ENCODE measurements around the gene S100A6.

The S100A6 gene

DNA sequence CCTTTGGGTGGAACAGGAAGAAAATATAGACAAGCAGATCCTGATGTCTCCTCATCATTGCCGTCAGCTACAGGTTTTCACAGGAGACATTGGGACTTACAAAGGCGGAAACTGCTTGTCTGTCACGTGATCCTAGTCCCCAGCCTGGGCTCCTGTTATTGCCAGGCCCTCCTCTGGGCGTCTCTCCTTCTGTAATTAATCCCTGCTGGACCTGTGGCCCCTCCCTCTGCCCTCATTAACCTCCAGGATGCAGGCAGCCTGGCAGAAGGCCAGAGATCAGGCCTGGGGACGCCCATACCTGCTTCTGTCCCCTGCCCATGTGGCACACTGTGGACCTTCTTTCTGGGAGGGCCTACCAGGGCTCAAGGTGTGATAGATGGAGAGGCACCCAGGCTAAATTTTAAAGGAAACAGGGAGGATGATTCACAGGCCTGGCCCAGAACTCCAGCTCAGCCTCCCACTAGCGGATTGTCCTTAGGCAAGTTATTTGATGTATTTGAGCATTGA is 2.6 kb upstream of the S100A6 start:
- H3K4me3 ChIP-seq (ENCODE audit: low read length) = no peak overlapping the region
- H3K36me3 ChIP-seq (ENCODE audit: control insufficient read depth, low read length) = no peaks in the 10 kb centered on the region
- H3K79me2 ChIP-seq (ENCODE audit: control insufficient read depth, low read length) = no peaks in the 10 kb centered on the region
- TF ChIP-seq, protein P1, sequence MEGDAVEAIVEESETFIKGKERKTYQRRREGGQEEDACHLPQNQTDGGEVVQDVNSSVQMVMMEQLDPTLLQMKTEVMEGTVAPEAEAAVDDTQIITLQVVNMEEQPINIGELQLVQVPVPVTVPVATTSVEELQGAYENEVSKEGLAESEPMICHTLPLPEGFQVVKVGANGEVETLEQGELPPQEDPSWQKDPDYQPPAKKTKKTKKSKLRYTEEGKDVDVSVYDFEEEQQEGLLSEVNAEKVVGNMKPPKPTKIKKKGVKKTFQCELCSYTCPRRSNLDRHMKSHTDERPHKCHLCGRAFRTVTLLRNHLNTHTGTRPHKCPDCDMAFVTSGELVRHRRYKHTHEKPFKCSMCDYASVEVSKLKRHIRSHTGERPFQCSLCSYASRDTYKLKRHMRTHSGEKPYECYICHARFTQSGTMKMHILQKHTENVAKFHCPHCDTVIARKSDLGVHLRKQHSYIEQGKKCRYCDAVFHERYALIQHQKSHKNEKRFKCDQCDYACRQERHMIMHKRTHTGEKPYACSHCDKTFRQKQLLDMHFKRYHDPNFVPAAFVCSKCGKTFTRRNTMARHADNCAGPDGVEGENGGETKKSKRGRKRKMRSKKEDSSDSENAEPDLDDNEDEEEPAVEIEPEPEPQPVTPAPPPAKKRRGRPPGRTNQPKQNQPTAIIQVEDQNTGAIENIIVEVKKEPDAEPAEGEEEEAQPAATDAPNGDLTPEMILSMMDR (IDR thresholded peaks at IDR 0.05; ENCODE audit: low read depth, low read length, poor library complexity, severe bottlenecking) = no peak
- TF ChIP-seq EZH2phosphoT487 (IDR thresholded peaks at IDR 0.05; ENCODE audit: borderline replicate concordance, low read length) = no peak
- H3F3A ChIP-seq (ENCODE audit: control insufficient read depth, insufficient read depth) = no peaks in the 10 kb centered on the region
- H3K4me2 ChIP-seq (ENCODE audit: low read length) = no peak overlapping the region
- H3K27ac ChIP-seq (ENCODE audit: low read depth, low read length) = no peak overlapping the region
- H4K20me1 ChIP-seq (ENCODE audit: control insufficient read depth, insufficient read depth, low read depth, low read length) = no peaks in the 10 kb centered on the region
- H3K27me3 ChIP-seq (ENCODE audit: control insufficient read depth, low read length) = peaks cover 25% of the 10 kb centered on the region
- no peaks in the 10 kb centered on the region for H3K9me2 ChIP-seq (replicated peaks; ENCODE audit: control insufficient read depth, low read length)
- H3K4me1 ChIP-seq (ENCODE audit: control insufficient read depth, low read length) = peaks cover 3% of the 10 kb centered on the region; the same call in 1 of the 2 replicates
- H3K9me3 ChIP-seq (ENCODE audit: control insufficient read depth, insufficient read depth, low read length) = no peaks in the 10 kb centered on the region

GRCh38 chr1:153537376-153537730 is 1.6 kb upstream of the S100A6 start:
- Histone ChIP-seq H3K4me3 (ENCODE audit: low read length) (no peak overlapping the region), H3K36me3 (ENCODE audit: control insufficient read depth, low read length) (no peaks in the 10 kb centered on the region), H3K79me2 (ENCODE audit: control insufficient read depth, low read length) (no peaks in the 10 kb centered on the region), H4K20me1 (ENCODE audit: control insufficient read depth, insufficient read depth, low read depth, low read length) (no peaks in the 10 kb centered on the region), H3K27me3 (ENCODE audit: control insufficient read depth, low read length) (peaks cover 26% of the 10 kb centered on the region), H3K4me2 (ENCODE audit: low read length) (no peak overlapping the region), H3K9me2 (replicated peaks; ENCODE audit: control insufficient read depth, low read length) (no peaks in the 10 kb centered on the region), H3K27ac (ENCODE audit: low read depth, low read length) (no peak overlapping the region), H3F3A (ENCODE audit: control insufficient read depth, insufficient read depth) (no peaks in the 10 kb centered on the region), H3K9me3 (ENCODE audit: control insufficient read depth, insufficient read depth, low read length) (no peaks in the 10 kb centered on the region), H3K4me1 (ENCODE audit: control insufficient read depth, low read length) (peaks cover 6% of the 10 kb centered on the region; the same call in 1 of the 2 replicates)
- TF ChIP-seq EZH2phosphoT487 (IDR thresholded peaks at IDR 0.05; ENCODE audit: borderline replicate concordance, low read length) = no peak
- TF ChIP-seq, protein P1 (IDR thresholded peaks at IDR 0.05; ENCODE audit: low read depth, low read length, poor library complexity, severe bottlenecking) = no peak

GRCh38 chr1:153536671-153537375 is 1.0 kb upstream of the S100A6 start:
- Histone ChIP-seq H4K20me1 (ENCODE audit: control insufficient read depth, insufficient read depth, low read depth, low read length) (no peaks in the 10 kb centered on the region), H3K4me1 (ENCODE audit: control insufficient read depth, low read length) (peaks cover 6% of the 10 kb centered on the region; the same call in 1 of the 2 replicates), H3K4me2 (ENCODE audit: low read length) (no peak overlapping the region; the same call in 1 of the 2 replicates), H3K9me2 (replicated peaks; ENCODE audit: control insufficient read depth, low read length) (no peaks in the 10 kb centered on the region), H3K9me3 (ENCODE audit: control insufficient read depth, insufficient read depth, low read length) (no peaks in the 10 kb centered on the region), H3K27ac (ENCODE audit: low read depth, low read length) (no peak overlapping the region), H3K4me3 (ENCODE audit: low read length) (no peak overlapping the region), H3K36me3 (ENCODE audit: control insufficient read depth, low read length) (no peaks in the 10 kb centered on the region), H3F3A (ENCODE audit: control insufficient read depth, insufficient read depth) (no peaks in the 10 kb centered on the region), H3K79me2 (ENCODE audit: control insufficient read depth, low read length) (no peaks in the 10 kb centered on the region), H3K27me3 (ENCODE audit: control insufficient read depth, low read length) (peaks cover 28% of the 10 kb centered on the region)
- TF ChIP-seq, protein P1 (IDR thresholded peaks at IDR 0.05; ENCODE audit: low read depth, low read length, poor library complexity, severe bottlenecking) = no peak
- TF ChIP-seq EZH2phosphoT487 (IDR thresholded peaks at IDR 0.05; ENCODE audit: borderline replicate concordance, low read length) = no peak

All from DOHH2 (cell line).